HG03097 (cell line): Measurements from ENCODE around the gene IZUMO4.
"Not testable (repeated sequence)": the region's sequence is repeated elsewhere in the genome, so short reads cannot be mapped to it uniquely, and the experiment has no call there.

Source experiments
- ATAC-seq: cut with Tn5 transposase; IDR thresholded peaks from one replicate; pipeline ENCODE4 v1.9.1; 2021; ENCODE audit not compliant: unreplicated experiment, low FRiP score

Gene IZUMO4

GRCh38 chr19:2080336-2080988 lies 16.3 kb upstream of the IZUMO4 start:
- no peak for ATAC-seq

- no peak for ATAC-seq
Observed at GRCh38 chr19:2081873-2082810, 14.6 kb upstream of the IZUMO4 start.

- ATAC-seq = no peak
Observed at GRCh38 chr19:2083174-2083854, 13.4 kb upstream of the IZUMO4 start.

- peak; percentile 28 for ATAC-seq
Observed at GRCh38 chr19:2084993-2085720, 11.6 kb upstream of the IZUMO4 start.

- peak; percentile 20 for ATAC-seq
Observed at GRCh38 chr19:2086695-2087620, 9.8 kb upstream of the IZUMO4 start.

GRCh38 chr19:2087621-2088100 lies 9.1 kb upstream of the IZUMO4 start:
- ATAC-seq = no peak

- ATAC-seq = no peak
Observed at GRCh38 chr19:2089001-2089711, 7.6 kb upstream of the IZUMO4 start.

GRCh38 chr19:2089727-2090053 lies 7.0 kb upstream of the IZUMO4 start:
- no peak for ATAC-seq

- ATAC-seq = not testable (repeated sequence)
Observed at GRCh38 chr19:2091926-2092525, 4.7 kb upstream of the IZUMO4 start.

- no peak for ATAC-seq
Observed at GRCh38 chr19:2096034-2096479, 658 bp upstream of the IZUMO4 start, which contains the start of gene MOB3A. TSS of gene MOB3A (minus strand) at chr19:2096326. CDS start at chr19:2078560, 17,766 bp downstream.

- no peak for ATAC-seq
Observed at GRCh38 chr19:2097203-2097885, 629 bp downstream of the IZUMO4 start.

- ATAC-seq = no peak
Observed at GRCh38 chr19:2097886-2098327, 1.2 kb downstream of the IZUMO4 start.

- no peak for ATAC-seq
Observed at GRCh38 chr19:2099054-2099501, 2.4 kb downstream of the IZUMO4 start.

- no peak for ATAC-seq
Observed at GRCh38 chr19:2099937-2100718, 3.4 kb downstream of the IZUMO4 start.

GRCh38 chr19:2100719-2101061 lies 4.0 kb downstream of the IZUMO4 start:
- ATAC-seq = no peak

- ATAC-seq = no peak
Observed at GRCh38 chr19:2101417-2102335, 5.0 kb downstream of the IZUMO4 start.
